H9 (cell line): Measurements from ENCODE around the gene MMP19. TPM values are rescaled to one million over a fixed set of nuclear protein-coding genes. Genes with fewer than 3 reads are reported as not detected.

ENCODE experiments used
- DNase-seq: peaks from one replicate; pipeline ENCODE4 v3.0.0-alpha.2; 2017
- H2AFZ ChIP-seq: one replicate; pipeline ENCODE4 v1.6.1; 2013; ENCODE audit warnings: mild to moderate bottlenecking, low read length, control low read depth, moderate library complexity
- H2AK5ac ChIP-seq: 2 replicates; pipeline ENCODE4 v1.6.1; 2013; ENCODE audit warnings: low read length, control low read depth, mixed read lengths; ENCODE audit not compliant: insufficient read length
- H2BK120ac ChIP-seq: one replicate; pipeline ENCODE4 v1.6.1; 2013; ENCODE audit warnings: low read depth, mild to moderate bottlenecking, low read length, control low read depth, inconsistent platforms; ENCODE audit not compliant: poor library complexity, severe bottlenecking
- H2BK12ac ChIP-seq: 2 replicates; pipeline ENCODE4 v1.6.1; 2013; ENCODE audit warnings: low read length, control low read depth, mixed read lengths, low read depth; ENCODE audit not compliant: insufficient read length
- H2BK15ac ChIP-seq: 2 replicates; pipeline ENCODE4 v1.6.1; 2013; ENCODE audit warnings: low read depth, low read length, control low read depth
- H2BK20ac ChIP-seq: one replicate; pipeline ENCODE4 v1.6.1; 2013; ENCODE audit warnings: low read depth, mild to moderate bottlenecking, low read length, control low read depth, inconsistent platforms; ENCODE audit not compliant: poor library complexity, severe bottlenecking
- H2BK5ac ChIP-seq: 2 replicates; pipeline ENCODE4 v1.6.1; 2013; ENCODE audit warnings: low read length, control low read depth, mixed read lengths; ENCODE audit not compliant: insufficient read length
- H3K14ac ChIP-seq: 2 replicates; pipeline ENCODE4 v1.6.1; 2013; ENCODE audit warnings: low read length, control low read depth; ENCODE audit not compliant: insufficient read depth
- H3K18ac ChIP-seq: 2 replicates; pipeline ENCODE4 v1.6.1; 2013; ENCODE audit warnings: low read depth, mild to moderate bottlenecking, mixed read lengths, low read length, control low read depth; ENCODE audit not compliant: insufficient read length
- H3K23ac ChIP-seq: 2 replicates; pipeline ENCODE4 v1.6.1; 2013; ENCODE audit warnings: low read length, control low read depth, mixed read lengths, low read depth; ENCODE audit not compliant: insufficient read length
- H3K23me2 ChIP-seq: 2 replicates; pipeline ENCODE4 v1.6.1; 2013; ENCODE audit warnings: low read depth, mild to moderate bottlenecking, mixed read lengths, low read length, control low read depth; ENCODE audit not compliant: insufficient read length, poor library complexity, severe bottlenecking
- H3K27ac ChIP-seq: 2 replicates; pipeline ENCODE4 v1.5.1; 2013; ENCODE audit warnings: low read length, control low read depth, mixed read lengths, low read depth; ENCODE audit not compliant: insufficient read length
- H3K27me3 ChIP-seq: 2 replicates; pipeline ENCODE4 v1.6.1; 2013; ENCODE audit warnings: low read length, control low read depth, inconsistent platforms; ENCODE audit not compliant: insufficient read depth
- H3K4ac ChIP-seq: 2 replicates; pipeline ENCODE4 v1.6.1; 2013; ENCODE audit warnings: low read depth, mild to moderate bottlenecking, control low read depth, inconsistent platforms, low read length, moderate library complexity
- H3K4me1 ChIP-seq: 2 replicates; pipeline ENCODE4 v1.6.1; 2013; ENCODE audit warnings: low read length, control low read depth, inconsistent platforms; ENCODE audit not compliant: insufficient read depth
- H3K4me2 ChIP-seq: 2 replicates; pipeline ENCODE4 v1.6.1; 2013; ENCODE audit warnings: low read length, control low read depth, mixed read lengths; ENCODE audit not compliant: insufficient read length, insufficient read depth
- H3K56ac ChIP-seq: 2 replicates; pipeline ENCODE4 v1.6.1; 2013; ENCODE audit warnings: low read depth, mild to moderate bottlenecking, mixed read lengths, low read length, control low read depth; ENCODE audit not compliant: insufficient read length
- H3K79me1 ChIP-seq: 2 replicates; pipeline ENCODE4 v1.6.1; 2013; ENCODE audit warnings: low read depth, mild to moderate bottlenecking, moderate library complexity, low read length, control low read depth, inconsistent platforms; ENCODE audit not compliant: insufficient read depth, poor library complexity, severe bottlenecking
- H3K79me2 ChIP-seq: 2 replicates; pipeline ENCODE4 v1.6.1; 2013; ENCODE audit warnings: low read length, control low read depth, inconsistent platforms; ENCODE audit not compliant: insufficient read depth
- H3K9ac ChIP-seq: 2 replicates; pipeline ENCODE4 v1.6.1; 2013; ENCODE audit warnings: low read length, control low read depth, mixed read lengths; ENCODE audit not compliant: insufficient read length; ENCODE audit errors: extremely low read depth
- H3K9me3 ChIP-seq: one replicate; pipeline ENCODE4 v1.6.1; 2013; ENCODE audit warnings: low read depth, low read length, inconsistent platforms; ENCODE audit not compliant: control insufficient read depth
- H3T11ph ChIP-seq: one replicate; pipeline ENCODE4 v1.6.1; 2013; ENCODE audit warnings: mild to moderate bottlenecking, low read length, control low read depth, inconsistent platforms
- H4K20me1 ChIP-seq: one replicate; pipeline ENCODE4 v1.6.1; 2013; ENCODE audit not compliant: control insufficient read depth, insufficient read length, insufficient read depth
- H4K5ac ChIP-seq: 2 replicates; pipeline ENCODE4 v1.6.1; 2013; ENCODE audit warnings: low read depth, mild to moderate bottlenecking, mixed read lengths, low read length, control low read depth; ENCODE audit not compliant: insufficient read length
- H4K8ac ChIP-seq: replicated peaks from 2 replicates; pipeline ENCODE4 v1.6.1; 2013; ENCODE audit warnings: low read length, control low read depth, mixed read lengths, low read depth; ENCODE audit not compliant: insufficient read length
- H4K91ac ChIP-seq: 2 replicates; pipeline ENCODE4 v1.6.1; 2013; ENCODE audit warnings: low read depth, mild to moderate bottlenecking, moderate library complexity, mixed read lengths, low read length, control low read depth; ENCODE audit not compliant: insufficient read length
- H3K27ac Mint-ChIP-seq, 3 experiments: 2 replicates in 2 of 3; 3 replicates in 1 of 3; pipeline ENCODE4 v1.8.0; 2020 to 2021; ENCODE audit warnings: mixed read lengths in 3 of 3, mild to moderate bottlenecking in 1 of 3, moderate library complexity in 1 of 3
- H3K27me3 Mint-ChIP-seq: 2 replicates; pipeline ENCODE4 v1.8.0; 2021; ENCODE audit warnings: low read depth, mild to moderate bottlenecking, moderate library complexity, mixed read lengths
- H3K36me3 Mint-ChIP-seq, 3 experiments: 2 replicates in 2 of 3; 3 replicates in 1 of 3; pipeline ENCODE4 v1.8.0; 2020 to 2021; ENCODE audit warnings: low read depth in 3 of 3, mixed read lengths in 3 of 3; ENCODE audit not compliant: insufficient read depth in 1 of 3
- H3K4me1 Mint-ChIP-seq, 2 experiments: 2 replicates each; pipeline ENCODE4 v1.8.0; 2020; ENCODE audit warnings: mixed read lengths in 2 of 2
- H3K4me3 Mint-ChIP-seq, 2 experiments: 2 replicates in 1 of 2; 3 replicates in 1 of 2; pipeline ENCODE4 v1.8.0; 2020 to 2021; ENCODE audit warnings: mild to moderate bottlenecking in 2 of 2, mixed read lengths in 2 of 2, moderate library complexity in 1 of 2
- H3K9me3 Mint-ChIP-seq, 2 experiments: 2 replicates in 1 of 2; 3 replicates in 1 of 2; pipeline ENCODE4 v1.8.0; 2020; ENCODE audit warnings: mild to moderate bottlenecking in 2 of 2, mixed read lengths in 2 of 2, moderate library complexity in 1 of 2
- CTCF ChIP-seq: fragments of 200-600 bp; sonication (generic); conservative IDR thresholded peaks from 3 replicates; pipeline ENCODE4 v1.8.0; 2021; ENCODE audit warnings: antibody characterized with exemption, mild to moderate bottlenecking
- WGBS: extraction: QIAGEN DNeasy Blood & Tissue Kit; methylation state at CpG from one replicate; pipeline ENCODE4 v1.1.7; 2013; ENCODE audit warnings: missing lambda C conversion rate, low lambda C conversion rate, mixed read lengths; ENCODE audit not compliant: insufficient read length; ENCODE audit errors: extremely low coverage; 5-methylcytosine and 5-hydroxymethylcytosine counted together
- total RNA-seq: library from RNA; stranded (reverse); gene quantifications from 2 replicates; pipeline ENCODE4 v1.2.1, GENCODE V29; 2021

The MMP19 gene
- total RNA-seq, 1 experiment from 2014 or later, result 1.7 TPM

GRCh38 chr12:55816881-55817344, 25.8 kb downstream of the MMP19 start:
- Histone ChIP-seq H3K14ac (peak overlapping the region; percentile 59; the same call in 1 of the 2 replicates), H2BK15ac (no peak overlapping the region), H4K5ac (peak overlapping the region; percentile 59), H2AFZ (no peak overlapping the region), H3K4ac (no peak overlapping the region), H3K23me2 (peaks cover 10% of the 10 kb centered on the region), H3K4me1 (peaks cover 7% of the 10 kb centered on the region; the same call in 1 of the 2 replicates), H3K79me1 (peaks cover 8% of the 10 kb centered on the region), H4K20me1 (no peaks in the 10 kb centered on the region), H3K23ac (no peak overlapping the region), H2BK20ac (no peak overlapping the region), H3K4me2 (peak overlapping the region; percentile 75), H4K91ac (no peak overlapping the region), H3K27me3 (no peaks in the 10 kb centered on the region), H2BK12ac (no peak overlapping the region), H2AK5ac (no peak overlapping the region), H2BK120ac (no peak overlapping the region), H3K9ac (peak overlapping the region; percentile 98), H3K56ac (peak overlapping the region; percentile 68), H3K27ac (peak overlapping the region; percentile 59), H3T11ph (no peak overlapping the region), H2BK5ac (peak overlapping the region; percentile 67), H4K8ac (no peak overlapping the region), H3K18ac (peak overlapping the region; percentile 73), H3K9me3 (no peaks in the 10 kb centered on the region), H3K79me2 (peaks cover 43% of the 10 kb centered on the region; the same call in 1 of the 2 replicates)
- Mint-ChIP-seq H3K9me3 (no peaks in the 10 kb centered on the region), H3K27me3 (no peaks in the 10 kb centered on the region), H3K27ac (no peak overlapping the region), H3K4me1 (peaks cover 43% of the 10 kb centered on the region in 2 experiments), H3K36me3 (peaks cover 17 to 48% (median 38%) of the 10 kb centered on the region in 3 experiments; a peak in 6 of 7 replicates), H3K4me3 (no peak overlapping the region)
- DNase-seq, result no peak
- TF ChIP-seq CTCF, result no peak
- no CpG with 5 or more reads among the region's 14 CpGs for WGBS
